Kidney epithelial cell (primary cell): Measurements from ENCODE around the gene GABBR2. TPM values are rescaled to one million over a fixed set of nuclear protein-coding genes. Genes with fewer than 3 reads are reported as not detected.

Experiments
- DNase-seq: peaks from one replicate; pipeline ENCODE4 v3.0.0-alpha.2; 2010; ENCODE audit warnings: low read depth
- H3K27me3 ChIP-seq: 2 replicates; pipeline ENCODE4 v1.6.0; 2011; ENCODE audit warnings: low read length; ENCODE audit not compliant: control insufficient read depth, insufficient read depth
- H3K36me3 ChIP-seq: 2 replicates; pipeline ENCODE4 v1.5.1; 2011; ENCODE audit warnings: low read length; ENCODE audit not compliant: control insufficient read depth, insufficient read depth
- H3K4me3 ChIP-seq: 2 replicates; pipeline ENCODE4 v1.5.1; 2011; ENCODE audit warnings: low read depth, mild to moderate bottlenecking, control low read depth, low read length
- total RNA-seq: library from RNA; depleted of rRNA; stranded (reverse); fragments of >200 nt; gene quantifications from 2 replicates; pipeline ENCODE4 v1.2.3, GENCODE V29; 2015
- TF ChIP-seq, protein P1 (sequence below): IDR thresholded peaks from 2 replicates; pipeline ENCODE4 v1.5.1; 2011; ENCODE audit warnings: mild to moderate bottlenecking, moderate library complexity, low read length, control low read depth, inconsistent platforms; ENCODE audit not compliant: insufficient read depth, poor library complexity, severe bottlenecking

The GABBR2 gene
- total RNA-seq, 1 donor from 2014 or later, result 10.8 TPM

DNA sequence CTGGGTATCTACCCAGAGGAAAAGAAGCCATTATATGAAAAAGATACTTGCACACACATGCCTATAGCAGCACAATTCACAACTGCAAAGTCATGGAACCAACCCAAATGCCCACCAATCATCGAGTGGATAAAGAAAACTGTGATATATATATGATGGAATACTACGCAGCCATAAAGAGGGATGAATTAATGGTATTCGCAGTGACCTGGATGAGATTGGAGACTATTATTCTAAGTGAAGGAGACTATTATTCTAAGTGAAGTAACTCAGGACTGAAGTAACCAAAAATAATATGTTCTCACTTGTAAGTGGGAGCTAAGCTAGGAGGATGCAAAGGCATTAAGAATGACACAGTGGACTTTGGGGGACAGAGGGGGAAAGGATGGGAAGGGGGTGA, 30.0 kb upstream of the GABBR2 start:
- no peak for DNase-seq
- TF ChIP-seq, protein P1, sequence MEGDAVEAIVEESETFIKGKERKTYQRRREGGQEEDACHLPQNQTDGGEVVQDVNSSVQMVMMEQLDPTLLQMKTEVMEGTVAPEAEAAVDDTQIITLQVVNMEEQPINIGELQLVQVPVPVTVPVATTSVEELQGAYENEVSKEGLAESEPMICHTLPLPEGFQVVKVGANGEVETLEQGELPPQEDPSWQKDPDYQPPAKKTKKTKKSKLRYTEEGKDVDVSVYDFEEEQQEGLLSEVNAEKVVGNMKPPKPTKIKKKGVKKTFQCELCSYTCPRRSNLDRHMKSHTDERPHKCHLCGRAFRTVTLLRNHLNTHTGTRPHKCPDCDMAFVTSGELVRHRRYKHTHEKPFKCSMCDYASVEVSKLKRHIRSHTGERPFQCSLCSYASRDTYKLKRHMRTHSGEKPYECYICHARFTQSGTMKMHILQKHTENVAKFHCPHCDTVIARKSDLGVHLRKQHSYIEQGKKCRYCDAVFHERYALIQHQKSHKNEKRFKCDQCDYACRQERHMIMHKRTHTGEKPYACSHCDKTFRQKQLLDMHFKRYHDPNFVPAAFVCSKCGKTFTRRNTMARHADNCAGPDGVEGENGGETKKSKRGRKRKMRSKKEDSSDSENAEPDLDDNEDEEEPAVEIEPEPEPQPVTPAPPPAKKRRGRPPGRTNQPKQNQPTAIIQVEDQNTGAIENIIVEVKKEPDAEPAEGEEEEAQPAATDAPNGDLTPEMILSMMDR, result no peak
- Histone ChIP-seq H3K36me3 (no peaks in the 10 kb centered on the region), H3K27me3 (no peaks in the 10 kb centered on the region), H3K4me3 (no peak overlapping the region)

DNA sequence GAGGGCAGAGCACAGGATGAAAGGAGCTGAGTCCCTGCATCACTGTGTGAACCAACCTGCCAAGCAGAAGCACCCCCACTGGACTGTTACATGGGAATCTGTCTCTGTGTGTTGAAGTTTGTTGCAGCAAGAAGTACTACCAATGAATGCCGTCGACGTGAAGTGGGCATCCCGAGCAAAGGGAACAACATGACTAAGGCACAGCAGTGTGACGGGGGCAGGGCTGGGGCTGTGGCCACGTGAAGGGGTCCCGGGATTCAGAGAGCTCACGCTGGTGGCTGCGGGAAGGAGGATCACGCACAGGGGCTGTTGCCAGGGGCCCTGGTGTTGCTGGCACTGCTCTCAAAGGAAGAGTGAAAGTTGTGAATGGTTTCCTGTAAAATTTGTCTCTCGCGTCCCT, 27.5 kb upstream of the GABBR2 start:
- TF ChIP-seq, protein P1, result no peak
- H3K4me3 ChIP-seq, result no peak overlapping the region
- no peak for DNase-seq

GRCh38 chr9:98732801-98733200, 24.1 kb upstream of the GABBR2 start:
- DNase-seq, result no peak
- TF ChIP-seq, protein P1, result no peak
- peaks cover under 1% of the 10 kb centered on the region for H3K27me3 ChIP-seq
- H3K4me3 ChIP-seq, result no peak overlapping the region
- no peaks in the 10 kb centered on the region for H3K36me3 ChIP-seq

More for the DNA sequence above, 27.5 kb upstream of the GABBR2 start:
- Histone ChIP-seq H3K27me3 (no peaks in the 10 kb centered on the region), H3K36me3 (no peaks in the 10 kb centered on the region)

DNA sequence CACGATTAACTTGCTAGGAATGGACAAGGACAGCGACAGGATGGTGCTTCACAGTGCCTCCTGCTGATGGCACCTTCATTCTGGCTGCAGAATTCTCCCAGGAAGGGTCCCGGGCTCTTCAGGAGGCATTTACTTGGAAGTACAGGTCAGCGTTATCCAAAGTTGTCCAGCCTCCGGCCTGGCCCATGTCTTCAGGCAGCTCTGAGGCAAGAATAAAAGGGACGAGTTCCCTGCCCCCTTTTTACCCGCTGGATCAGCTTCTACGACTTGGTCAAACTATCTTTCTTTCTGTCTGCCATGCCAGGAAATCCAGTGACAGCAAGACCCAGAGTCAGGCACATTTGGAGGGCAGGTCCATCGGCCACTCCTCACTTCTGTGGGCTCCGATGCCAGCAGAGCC, 23.4 kb upstream of the GABBR2 start:
- TF ChIP-seq, protein P1, result no peak
- DNase-seq, result no peak
- no peaks in the 10 kb centered on the region for H3K36me3 ChIP-seq
- no peak overlapping the region for H3K4me3 ChIP-seq
- H3K27me3 ChIP-seq, result peaks cover 6% of the 10 kb centered on the region

GRCh38 chr9:98730871-98731270, 22.1 kb upstream of the GABBR2 start:
- Histone ChIP-seq H3K36me3 (no peaks in the 10 kb centered on the region), H3K4me3 (no peak overlapping the region), H3K27me3 (peaks cover 10% of the 10 kb centered on the region)
- TF ChIP-seq, protein P1, result no peak
- no peak for DNase-seq

- H3K27me3 ChIP-seq, result peaks cover 19% of the 10 kb centered on the region
- TF ChIP-seq, protein P1, result no peak
- DNase-seq, result no peak
- no peaks in the 10 kb centered on the region for H3K36me3 ChIP-seq
- H3K4me3 ChIP-seq, result no peak overlapping the region
Observed at GRCh38 chr9:98728500-98728899, 19.8 kb upstream of the GABBR2 start.
